Stimulated activated CD4-positive, alpha-beta T cell treated with anti-CD3 and anti-CD28 coated beads, Interleukin-4, amount 100 ng/mL, for 48 hours (primary cell): ENCODE results near the gene CYB561D2.
"Not testable (repeated sequence)": the region's sequence is repeated elsewhere in the genome, so short reads cannot be mapped to it uniquely, and the experiment has no call there.

Source experiments
- DNase-seq, 2 donors: peaks; one replicate each; pipeline ENCODE4 v3.0.0-alpha.2; 2020; ENCODE audit warnings: low read depth in 2 of 2

CYB561D2 gene

GRCh38 chr3:50350527-50351322 is at the start of gene CYB561D2, which contains the start of gene NPRL2:
Gene CYB561D2, plus strand, starts transcription at chr3:50350862. Its CDS starts 572 bp downstream, at chr3:50351434.
Gene NPRL2, minus strand, starts transcription at chr3:50350775. Its CDS starts 123 bp downstream, at chr3:50350652.
- DNase-seq: peak; percentile 98 to 99

GRCh38 chr3:50302095-50303012 is 48.3 kb upstream of the CYB561D2 start:
- no peak for DNase-seq

- DNase-seq: no peak
Observed at GRCh38 chr3:50303013-50303815, 47.4 kb upstream of the CYB561D2 start, which contains the start of gene HYAL1. Gene HYAL1, minus strand, starts transcription at chr3:50303574. Its CDS starts 618 bp downstream, at chr3:50302956.

- DNase-seq: no peak
Observed at GRCh38 chr3:50304601-50305000, 46.1 kb upstream of the CYB561D2 start.

GRCh38 chr3:50312041-50312440 is 38.6 kb upstream of the CYB561D2 start:
- not testable (repeated sequence) for DNase-seq

- no peak for DNase-seq
Observed at GRCh38 chr3:50314342-50314741, 36.3 kb upstream of the CYB561D2 start.

- no peak for DNase-seq
Observed at GRCh38 chr3:50314816-50315215, 35.8 kb upstream of the CYB561D2 start.

GRCh38 chr3:50316657-50317242 is 33.9 kb upstream of the CYB561D2 start:
- no peak for DNase-seq

- DNase-seq: no peak
Observed at GRCh38 chr3:50317300-50317699, 33.4 kb upstream of the CYB561D2 start.

GRCh38 chr3:50318163-50318562 is 32.5 kb upstream of the CYB561D2 start:
- DNase-seq: no peak

GRCh38 chr3:50318615-50319014 is 32.0 kb upstream of the CYB561D2 start:
- no peak for DNase-seq

- no peak for DNase-seq
Observed at GRCh38 chr3:50319181-50319893, 31.3 kb upstream of the CYB561D2 start.

- DNase-seq: no peak
Observed at GRCh38 chr3:50319894-50320625, 30.6 kb upstream of the CYB561D2 start.

GRCh38 chr3:50320853-50321335 is 29.8 kb upstream of the CYB561D2 start:
- DNase-seq: peak in 1 of 2 donors; percentile 62

- peak; percentile 75 to 84 for DNase-seq
Observed at GRCh38 chr3:50321336-50322114, 29.1 kb upstream of the CYB561D2 start.

GRCh38 chr3:50322115-50322385 is 28.6 kb upstream of the CYB561D2 start:
- no peak for DNase-seq

GRCh38 chr3:50322386-50323091 is 28.1 kb upstream of the CYB561D2 start, which contains the start of gene HYAL2:
Gene HYAL2, minus strand, starts transcription at chr3:50322745. Its CDS starts 2,256 bp downstream, at chr3:50320489.
- no peak for DNase-seq

GRCh38 chr3:50323092-50323600 is 27.5 kb upstream of the CYB561D2 start:
- no peak for DNase-seq
